WTC11 (cell line): ENCODE data around the gene CNTLN. TPM values are rescaled to one million over a fixed set of nuclear protein-coding genes. Genes with fewer than 3 reads are reported as not detected.

Experiments used
- ATAC-seq: fragments of 200-7000 bp; cut with Tn5 transposase; 2 replicates; pipeline ENCODE4 v1.10.0; 2021; ENCODE audit warnings: mild to moderate bottlenecking, moderate library complexity
- CTCF ChIA-PET: fragments of 300-600 bp; sonication (Branson Sonifier 250); formaldehyde crosslinking; loops from one replicate; lab custom pipeline; 2021; ENCODE audit warnings: antibody characterized with exemption; lab: Charles Lee
- POLR2A ChIA-PET: fragments of 350-600 bp; sonication (Branson Sonifier 250); formaldehyde crosslinking; loops from one replicate; lab custom pipeline; 2021; ENCODE audit warnings: antibody characterized with exemption; lab: Charles Lee
- DNase-seq: peaks from one replicate; pipeline ENCODE4 v3.0.0; 2021; ENCODE audit warnings: low spot score
- H3K27ac Mint-ChIP-seq: 2 replicates; pipeline ENCODE4 v1.8.0; 2021; ENCODE audit warnings: mixed read lengths
- H3K27me3 Mint-ChIP-seq: 2 replicates; pipeline ENCODE4 v1.8.0; 2021; ENCODE audit warnings: low read depth, mild to moderate bottlenecking, moderate library complexity, mixed read lengths
- H3K36me3 Mint-ChIP-seq: 2 replicates; pipeline ENCODE4 v1.8.0; 2021; ENCODE audit warnings: mixed read lengths
- H3K4me1 Mint-ChIP-seq: 2 replicates; pipeline ENCODE4 v1.8.0; 2022; ENCODE audit warnings: mixed read lengths
- H3K4me3 Mint-ChIP-seq: 2 replicates; pipeline ENCODE4 v1.8.0; 2021; ENCODE audit warnings: mild to moderate bottlenecking, moderate library complexity, mixed read lengths
- H3K9me3 Mint-ChIP-seq: 2 replicates; pipeline ENCODE4 v1.8.0; 2021; ENCODE audit warnings: mixed read lengths
- AFF4 ChIP-seq: sonication (generic); formaldehyde crosslinking; IDR thresholded peaks from 2 replicates; pipeline ENCODE4 v1.8.1; 2023; ENCODE audit warnings: mild to moderate bottlenecking, missing genetic modification reagents, borderline replicate concordance
- ATF3 ChIP-seq: sonication (generic); formaldehyde crosslinking; conservative IDR thresholded peaks from 2 replicates; pipeline ENCODE4 v1.8.1; 2022; ENCODE audit warnings: mild to moderate bottlenecking, missing genetic modification reagents
- FOXJ3 ChIP-seq: sonication (generic); formaldehyde crosslinking; IDR thresholded peaks from 2 replicates; pipeline ENCODE4 v1.9.0; 2021; ENCODE audit warnings: missing genetic modification reagents, mild to moderate bottlenecking, borderline replicate concordance
- GABPB1 ChIP-seq: sonication (generic); formaldehyde crosslinking; IDR thresholded peaks from 2 replicates; pipeline ENCODE4 v1.8.1; 2023; ENCODE audit warnings: mild to moderate bottlenecking, missing genetic modification reagents
- GTF2I ChIP-seq: fragments of 250-450 bp; sonication (Bioruptor Pico); conservative IDR thresholded peaks from 2 replicates; pipeline ENCODE4 v1.4.0; 2021; ENCODE audit warnings: mild to moderate bottlenecking
- MAX ChIP-seq: sonication (generic); formaldehyde crosslinking; IDR thresholded peaks from 2 replicates; pipeline ENCODE4 v1.8.0; 2022; ENCODE audit warnings: mild to moderate bottlenecking, missing genetic modification reagents
- NFATC4 ChIP-seq: fragments of 250-450 bp; sonication (Bioruptor Pico); IDR thresholded peaks from 2 replicates; pipeline ENCODE4 v1.9.0; 2021; ENCODE audit warnings: mild to moderate bottlenecking
- PRDM15 ChIP-seq: sonication (generic); formaldehyde crosslinking; IDR thresholded peaks from 2 replicates; pipeline ENCODE4 v1.8.0; 2022; ENCODE audit warnings: missing genetic modification reagents
- SOX15 ChIP-seq: fragments of 250-450 bp; sonication (Bioruptor Pico); IDR thresholded peaks from 2 replicates; pipeline ENCODE4 v1.9.0; 2021; ENCODE audit warnings: mild to moderate bottlenecking
- USF1 ChIP-seq: sonication (generic); formaldehyde crosslinking; IDR thresholded peaks from 2 replicates; pipeline ENCODE4 v1.8.0; 2022; ENCODE audit warnings: mild to moderate bottlenecking, missing genetic modification reagents
- ZNF219 ChIP-seq: sonication (generic); formaldehyde crosslinking; IDR thresholded peaks from 2 replicates; pipeline ENCODE4 v1.8.0; 2023; ENCODE audit warnings: missing genetic modification reagents, mild to moderate bottlenecking, borderline replicate concordance
- total RNA-seq: library from RNA; stranded (reverse); gene quantifications from 3 replicates; pipeline ENCODE4 v1.2.3, GENCODE V29; 2021
- TF ChIP-seq, protein P1 (sequence below): fragments of 250-450 bp; sonication (Bioruptor Pico); IDR thresholded peaks from 2 replicates; pipeline ENCODE4 v1.9.0; 2021; ENCODE audit warnings: mild to moderate bottlenecking
- TF ChIP-seq, protein P2 (sequence below): sonication (generic); formaldehyde crosslinking; IDR thresholded peaks from 2 replicates; pipeline ENCODE4 v1.8.1; 2023; ENCODE audit warnings: mild to moderate bottlenecking, missing genetic modification reagents
- TF ChIP-seq, protein P3 (sequence below): sonication (generic); formaldehyde crosslinking; conservative IDR thresholded peaks from 2 replicates; pipeline ENCODE4 v1.8.1; 2023; ENCODE audit warnings: mild to moderate bottlenecking, low read depth, missing genetic modification reagents, moderate library complexity
- TF ChIP-seq, protein P4 (sequence below): sonication (generic); formaldehyde crosslinking; IDR thresholded peaks from 2 replicates; pipeline ENCODE4 v1.8.1; 2023; ENCODE audit warnings: mild to moderate bottlenecking, missing genetic modification reagents, moderate library complexity
- TF ChIP-seq, protein P5 (sequence below): sonication (generic); formaldehyde crosslinking; IDR thresholded peaks from 2 replicates; pipeline ENCODE4 v1.8.0; 2022; ENCODE audit warnings: mild to moderate bottlenecking, missing genetic modification reagents

The CNTLN gene
- total RNA-seq, 1 experiment from 2014 or later = 13.4 TPM

GRCh38 chr9:17398350-17398749 is 263.5 kb downstream of the CNTLN start (continued):
- TF ChIP-seq AFF4 = no peak
- TF ChIP-seq, protein P1, sequence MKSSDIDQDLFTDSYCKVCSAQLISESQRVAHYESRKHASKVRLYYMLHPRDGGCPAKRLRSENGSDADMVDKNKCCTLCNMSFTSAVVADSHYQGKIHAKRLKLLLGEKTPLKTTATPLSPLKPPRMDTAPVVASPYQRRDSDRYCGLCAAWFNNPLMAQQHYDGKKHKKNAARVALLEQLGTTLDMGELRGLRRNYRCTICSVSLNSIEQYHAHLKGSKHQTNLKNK (CRISPR knock-in tag) = no peak
- no peak for TF ChIP-seq SOX15 (CRISPR knock-in tag)
- TF ChIP-seq MAX (CRISPR knock-in tag) = no peak
- TF ChIP-seq GABPB1 (CRISPR knock-in tag) = no peak

- H3K9me3 Mint-ChIP-seq = no peaks in the 10 kb centered on the region
- POLR2A ChIA-PET = interaction anchor here (0.6 kb wide), 1 partner anchor 523 kb away, joined by 4 read pairs; no protein-coding TSS in a partner anchor
These were observed 267.0 kb downstream of the CNTLN start for GRCh38 chr9:17401858-17402257.

GRCh38 chr9:17402309-17402708 is 267.5 kb downstream of the CNTLN start:
- H3K27ac Mint-ChIP-seq = 0 out of 2 replicates have a peak overlapping the region, but pooled peaks have one; percentile 1
- H3K36me3 Mint-ChIP-seq = no peaks in the 10 kb centered on the region
- no peak for DNase-seq
- peak; percentile 85 for ATAC-seq
- H3K4me1 Mint-ChIP-seq = peaks cover 30% of the 10 kb centered on the region
- H3K27me3 Mint-ChIP-seq = no peaks in the 10 kb centered on the region
- ChIA-PET CTCF (interaction anchor here (0.6 to 2.0 kb wide), 21 partner anchors 12 to 397 kb away, joined by 3 to 23 read pairs (median 4); partner anchors contain the start of gene CNTLN), POLR2A (interaction anchor here (0.6 kb wide), 1 partner anchor 524 kb away, joined by 4 read pairs; no protein-coding TSS in a partner anchor)
- no peak overlapping the region for H3K4me3 Mint-ChIP-seq
- no peaks in the 10 kb centered on the region for H3K9me3 Mint-ChIP-seq
- no peak for TF ChIP-seq GTF2I (CRISPR knock-in tag)
- no peak for TF ChIP-seq GABPB1 (CRISPR knock-in tag)
- no peak for TF ChIP-seq ATF3 (CRISPR knock-in tag)
- TF ChIP-seq, protein P2, sequence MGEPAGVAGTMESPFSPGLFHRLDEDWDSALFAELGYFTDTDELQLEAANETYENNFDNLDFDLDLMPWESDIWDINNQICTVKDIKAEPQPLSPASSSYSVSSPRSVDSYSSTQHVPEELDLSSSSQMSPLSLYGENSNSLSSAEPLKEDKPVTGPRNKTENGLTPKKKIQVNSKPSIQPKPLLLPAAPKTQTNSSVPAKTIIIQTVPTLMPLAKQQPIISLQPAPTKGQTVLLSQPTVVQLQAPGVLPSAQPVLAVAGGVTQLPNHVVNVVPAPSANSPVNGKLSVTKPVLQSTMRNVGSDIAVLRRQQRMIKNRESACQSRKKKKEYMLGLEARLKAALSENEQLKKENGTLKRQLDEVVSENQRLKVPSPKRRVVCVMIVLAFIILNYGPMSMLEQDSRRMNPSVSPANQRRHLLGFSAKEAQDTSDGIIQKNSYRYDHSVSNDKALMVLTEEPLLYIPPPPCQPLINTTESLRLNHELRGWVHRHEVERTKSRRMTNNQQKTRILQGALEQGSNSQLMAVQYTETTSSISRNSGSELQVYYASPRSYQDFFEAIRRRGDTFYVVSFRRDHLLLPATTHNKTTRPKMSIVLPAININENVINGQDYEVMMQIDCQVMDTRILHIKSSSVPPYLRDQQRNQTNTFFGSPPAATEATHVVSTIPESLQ (CRISPR knock-in tag) = no peak
- TF ChIP-seq, protein P3, sequence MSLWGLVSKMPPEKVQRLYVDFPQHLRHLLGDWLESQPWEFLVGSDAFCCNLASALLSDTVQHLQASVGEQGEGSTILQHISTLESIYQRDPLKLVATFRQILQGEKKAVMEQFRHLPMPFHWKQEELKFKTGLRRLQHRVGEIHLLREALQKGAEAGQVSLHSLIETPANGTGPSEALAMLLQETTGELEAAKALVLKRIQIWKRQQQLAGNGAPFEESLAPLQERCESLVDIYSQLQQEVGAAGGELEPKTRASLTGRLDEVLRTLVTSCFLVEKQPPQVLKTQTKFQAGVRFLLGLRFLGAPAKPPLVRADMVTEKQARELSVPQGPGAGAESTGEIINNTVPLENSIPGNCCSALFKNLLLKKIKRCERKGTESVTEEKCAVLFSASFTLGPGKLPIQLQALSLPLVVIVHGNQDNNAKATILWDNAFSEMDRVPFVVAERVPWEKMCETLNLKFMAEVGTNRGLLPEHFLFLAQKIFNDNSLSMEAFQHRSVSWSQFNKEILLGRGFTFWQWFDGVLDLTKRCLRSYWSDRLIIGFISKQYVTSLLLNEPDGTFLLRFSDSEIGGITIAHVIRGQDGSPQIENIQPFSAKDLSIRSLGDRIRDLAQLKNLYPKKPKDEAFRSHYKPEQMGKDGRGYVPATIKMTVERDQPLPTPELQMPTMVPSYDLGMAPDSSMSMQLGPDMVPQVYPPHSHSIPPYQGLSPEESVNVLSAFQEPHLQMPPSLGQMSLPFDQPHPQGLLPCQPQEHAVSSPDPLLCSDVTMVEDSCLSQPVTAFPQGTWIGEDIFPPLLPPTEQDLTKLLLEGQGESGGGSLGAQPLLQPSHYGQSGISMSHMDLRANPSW (CRISPR knock-in tag) = no peak
- TF ChIP-seq, protein P4, sequence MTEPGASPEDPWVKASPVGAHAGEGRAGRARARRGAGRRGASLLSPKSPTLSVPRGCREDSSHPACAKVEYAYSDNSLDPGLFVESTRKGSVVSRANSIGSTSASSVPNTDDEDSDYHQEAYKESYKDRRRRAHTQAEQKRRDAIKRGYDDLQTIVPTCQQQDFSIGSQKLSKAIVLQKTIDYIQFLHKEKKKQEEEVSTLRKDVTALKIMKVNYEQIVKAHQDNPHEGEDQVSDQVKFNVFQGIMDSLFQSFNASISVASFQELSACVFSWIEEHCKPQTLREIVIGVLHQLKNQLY (CRISPR knock-in tag) = no peak
- no peak for TF ChIP-seq PRDM15 (CRISPR knock-in tag)
- TF ChIP-seq, protein P5, sequence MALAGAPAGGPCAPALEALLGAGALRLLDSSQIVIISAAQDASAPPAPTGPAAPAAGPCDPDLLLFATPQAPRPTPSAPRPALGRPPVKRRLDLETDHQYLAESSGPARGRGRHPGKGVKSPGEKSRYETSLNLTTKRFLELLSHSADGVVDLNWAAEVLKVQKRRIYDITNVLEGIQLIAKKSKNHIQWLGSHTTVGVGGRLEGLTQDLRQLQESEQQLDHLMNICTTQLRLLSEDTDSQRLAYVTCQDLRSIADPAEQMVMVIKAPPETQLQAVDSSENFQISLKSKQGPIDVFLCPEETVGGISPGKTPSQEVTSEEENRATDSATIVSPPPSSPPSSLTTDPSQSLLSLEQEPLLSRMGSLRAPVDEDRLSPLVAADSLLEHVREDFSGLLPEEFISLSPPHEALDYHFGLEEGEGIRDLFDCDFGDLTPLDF (CRISPR knock-in tag) = no peak
- TF ChIP-seq NFATC4 (CRISPR knock-in tag) = no peak
- TF ChIP-seq FOXJ3 = no peak
- TF ChIP-seq USF1 (CRISPR knock-in tag) = no peak

More at GRCh38 chr9:17401858-17402257, 267.0 kb downstream of the CNTLN start:
- H3K27ac Mint-ChIP-seq = no peak overlapping the region
- H3K36me3 Mint-ChIP-seq = no peaks in the 10 kb centered on the region
- ATAC-seq (no peak), DNase-seq (no peak)
- no peak overlapping the region for H3K4me3 Mint-ChIP-seq
- no peaks in the 10 kb centered on the region for H3K27me3 Mint-ChIP-seq
- no peak for TF ChIP-seq ZNF219
- CTCF ChIA-PET = interaction anchor here (0.6 to 2.0 kb wide), 18 partner anchors 12 to 397 kb away, joined by 3 to 23 read pairs (median 4); partner anchors contain the start of gene CNTLN
- peaks cover 35% of the 10 kb centered on the region for H3K4me1 Mint-ChIP-seq
